Activated CD4-positive, alpha-beta T cell treated with anti-CD3 and anti-CD28 coated beads for 36 hours (primary cell): ENCODE measurements around the gene SGIP1. TPM values are rescaled to one million over a fixed set of nuclear protein-coding genes. Genes with fewer than 3 reads are reported as not detected.
"Not testable (repeated sequence)": the region's sequence is repeated elsewhere in the genome, so short reads cannot be mapped to it uniquely, and the experiment has no call there.

Experiments
- ATAC-seq: fragments of 200-7000 bp; cut with Tn5 transposase; one replicate; pipeline ENCODE4 v1.10.0; 2021; ENCODE audit warnings: mild to moderate bottlenecking, moderate library complexity
- CTCF ChIA-PET: fragments of 350-600 bp; sonication (Branson Sonifier 250); formaldehyde crosslinking; loops from one replicate; lab custom pipeline; 2021; ENCODE audit warnings: antibody characterized with exemption; lab: Charles Lee
- POLR2A ChIA-PET: fragments of 350-600 bp; sonication (Branson Sonifier 250); formaldehyde crosslinking; loops from one replicate; lab custom pipeline; 2021; ENCODE audit warnings: antibody characterized with exemption, inconsistent platforms; lab: Charles Lee
- DNase-seq: peaks from one replicate; pipeline ENCODE4 v3.0.0-alpha.2; 2020
- H3K27ac Mint-ChIP-seq: one replicate; pipeline ENCODE4 v1.8.0; 2021; ENCODE audit warnings: mixed read lengths
- H3K27me3 Mint-ChIP-seq: one replicate; pipeline ENCODE4 v1.8.0; 2021; ENCODE audit warnings: mixed read lengths
- H3K36me3 Mint-ChIP-seq: one replicate; pipeline ENCODE4 v1.8.0; 2021; ENCODE audit warnings: low read depth, mixed read lengths
- H3K4me1 Mint-ChIP-seq: one replicate; pipeline ENCODE4 v1.8.0; 2021; ENCODE audit warnings: mixed read lengths
- H3K4me3 Mint-ChIP-seq: one replicate; pipeline ENCODE4 v1.8.0; 2021; ENCODE audit warnings: mild to moderate bottlenecking, moderate library complexity, mixed read lengths
- H3K9me3 Mint-ChIP-seq: one replicate; pipeline ENCODE4 v1.8.0; 2021; ENCODE audit warnings: low read depth, mixed read lengths
- intact Hi-C, 2 experiments: fragments of 100-400 bp; cut with DNase I in 1 of 2; cut with micrococcal nuclease in 1 of 2; formaldehyde crosslinking; loops; one replicate each; pipeline versions ENCODE4 v1.14.2 to v1.15.1; 2022 to 2024; cut with DNase I, micrococcal nuclease
- total RNA-seq, 2 experiments: library from RNA; stranded (reverse); gene quantifications; one replicate each; pipeline ENCODE4 v1.2.3, GENCODE V29; 2021

The SGIP1 gene
- total RNA-seq, 2 experiments from 2014 or later: 0.02 to 0.05 TPM

- Mint-ChIP-seq H3K4me1 (peaks cover 34% of the 10 kb centered on the region), H3K27ac (peak overlapping the region; percentile 72), H3K9me3 (no peaks in the 10 kb centered on the region), H3K36me3 (no peaks in the 10 kb centered on the region), H3K4me3 (peak overlapping the region; percentile 29), H3K27me3 (no peaks in the 10 kb centered on the region)
- POLR2A ChIA-PET: no interaction called here
- peak; percentile 67 for ATAC-seq
- CTCF ChIA-PET: interaction anchor here (1.7 kb wide), 1 partner anchor 8 kb away, joined by 3 read pairs; no protein-coding TSS in a partner anchor
- DNase-seq: no peak
- intact Hi-C loops: loop anchor here (1.0 to 10.0 kb wide), 4 partner anchors 16 to 734 kb away; partner anchors contain the start of genes DNAI4 (in 1 of the 2) and MIER1 (in 1 of the 2)
Observed at GRCh38 chr1:66770694-66771093, 236.7 kb downstream of the SGIP1 start.

DNA sequence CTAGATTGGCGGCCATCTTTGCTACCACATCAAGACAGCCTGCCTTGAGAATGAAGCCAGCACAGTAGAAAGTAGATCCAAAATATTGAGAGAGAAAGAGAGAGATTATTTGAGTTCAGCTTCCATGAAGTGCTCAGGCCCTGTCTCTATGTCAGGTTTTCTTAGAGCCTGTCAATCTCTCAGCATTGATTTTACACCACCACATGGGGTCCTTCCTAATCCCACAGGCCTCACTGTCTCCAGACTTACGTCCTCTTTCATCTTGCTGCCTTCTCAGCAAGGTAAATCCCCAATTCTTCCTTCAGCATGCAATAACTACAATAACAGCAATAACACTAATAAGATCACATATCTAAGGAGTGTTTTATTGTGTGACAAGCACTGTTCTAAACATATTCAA lies 239.3 kb downstream of the SGIP1 start:
- H3K4me1 Mint-ChIP-seq: peaks cover 29% of the 10 kb centered on the region
- no peak overlapping the region for H3K4me3 Mint-ChIP-seq
- H3K9me3 Mint-ChIP-seq: no peaks in the 10 kb centered on the region
- POLR2A ChIA-PET: no interaction called here
- DNase-seq (no peak), ATAC-seq (no peak)
- no peaks in the 10 kb centered on the region for H3K27me3 Mint-ChIP-seq
- H3K36me3 Mint-ChIP-seq: no peaks in the 10 kb centered on the region
- CTCF ChIA-PET: interaction anchor here (1.8 kb wide), 1 partner anchor 376 kb away, joined by 7 read pairs; no protein-coding TSS in a partner anchor
- no peak overlapping the region for H3K27ac Mint-ChIP-seq
- intact Hi-C loops: loop anchor here in 1 of 2 experiments (10.0 kb wide), 1 partner anchor 732 kb away; no protein-coding TSS in a partner anchor

DNA sequence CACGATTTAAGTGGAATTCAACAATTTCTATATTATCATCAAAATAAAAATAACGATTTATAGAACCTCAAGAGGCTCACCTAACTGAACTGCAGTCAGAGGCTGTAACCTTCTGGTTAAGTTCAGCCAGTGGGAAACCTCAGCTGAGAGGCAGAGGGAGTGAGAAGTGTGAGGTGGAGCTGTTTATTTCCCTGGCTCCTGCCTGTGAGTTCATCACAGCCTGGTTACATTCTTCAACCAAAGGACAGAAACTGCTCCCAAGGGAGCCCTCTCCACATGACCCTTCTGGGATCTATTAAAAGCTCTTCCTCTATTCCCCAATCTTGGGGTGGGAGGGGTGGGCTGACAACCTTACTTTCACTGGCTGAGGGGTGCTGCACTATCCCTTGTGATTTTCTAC lies 240.5 kb downstream of the SGIP1 start:
- Mint-ChIP-seq H3K27ac (no peak overlapping the region), H3K4me1 (peaks cover 20% of the 10 kb centered on the region), H3K9me3 (no peaks in the 10 kb centered on the region), H3K4me3 (no peak overlapping the region), H3K36me3 (no peaks in the 10 kb centered on the region), H3K27me3 (peaks cover 2% of the 10 kb centered on the region)
- ChIA-PET POLR2A (no interaction called here), CTCF (interaction anchor here (0.7 to 1.8 kb wide), 2 partner anchors 52 to 374 kb away, joined by 3 to 7 read pairs; no protein-coding TSS in a partner anchor)
- ATAC-seq: no peak
- DNase-seq: no peak
- intact Hi-C loops: loop anchor here in 1 of 2 experiments (10.0 kb wide), 1 partner anchor 730 kb away; no protein-coding TSS in a partner anchor

DNA sequence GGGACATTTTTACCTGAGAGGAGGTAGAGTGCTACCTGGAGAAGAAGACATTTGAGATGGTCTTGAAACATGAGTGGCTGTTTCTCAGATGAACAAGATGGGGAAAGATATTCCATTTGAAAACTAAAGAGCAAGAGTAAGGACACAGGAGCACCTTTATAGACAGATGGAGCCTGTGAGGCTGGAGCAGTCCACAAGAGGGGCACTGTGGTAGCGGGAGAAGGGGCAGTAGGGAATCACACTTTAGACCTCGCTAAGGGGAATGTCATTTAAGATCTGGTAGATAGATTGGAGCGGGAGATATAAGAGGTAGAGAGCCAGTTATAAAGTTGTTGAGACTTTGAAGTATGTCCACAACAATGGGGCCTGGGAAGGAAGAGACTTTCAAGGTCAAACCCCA lies 241.7 kb downstream of the SGIP1 start:
- Mint-ChIP-seq H3K27ac (no peak overlapping the region), H3K4me1 (peaks cover 10% of the 10 kb centered on the region), H3K27me3 (peaks cover 3% of the 10 kb centered on the region), H3K9me3 (no peaks in the 10 kb centered on the region), H3K36me3 (no peaks in the 10 kb centered on the region), H3K4me3 (no peak overlapping the region)
- ATAC-seq (no peak), DNase-seq (no peak)
- POLR2A ChIA-PET: no interaction called here
- CTCF ChIA-PET: interaction anchor here (1.3 kb wide), 1 partner anchor 10 kb away, joined by 4 read pairs; no protein-coding TSS in a partner anchor
- intact Hi-C loops: loop anchor here in 1 of 2 experiments (10.0 kb wide), 1 partner anchor 729 kb away; no protein-coding TSS in a partner anchor

DNA sequence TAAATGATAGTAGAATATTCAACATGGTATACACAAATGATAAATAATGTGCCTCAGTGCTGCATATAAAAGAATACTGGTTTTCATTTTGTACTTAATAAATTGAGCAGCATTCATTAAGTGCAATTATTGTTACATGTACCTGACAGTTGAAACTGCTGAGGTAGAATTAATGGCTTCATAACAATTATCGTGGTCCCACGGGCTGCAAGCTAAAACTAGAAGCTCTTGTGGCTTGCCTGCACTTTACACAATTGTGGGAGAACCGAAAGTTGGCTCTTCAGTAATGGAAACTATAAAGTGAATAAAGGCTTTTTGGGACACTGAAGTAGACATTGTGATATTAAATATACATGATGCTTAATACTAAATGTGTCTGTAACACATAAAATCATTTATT lies 243.9 kb downstream of the SGIP1 start:
- CTCF ChIA-PET: interaction anchor here (0.8 to 1.4 kb wide), 4 partner anchors 8 to 371 kb away, joined by 3 to 6 read pairs (median 3); no protein-coding TSS in a partner anchor

DNA sequence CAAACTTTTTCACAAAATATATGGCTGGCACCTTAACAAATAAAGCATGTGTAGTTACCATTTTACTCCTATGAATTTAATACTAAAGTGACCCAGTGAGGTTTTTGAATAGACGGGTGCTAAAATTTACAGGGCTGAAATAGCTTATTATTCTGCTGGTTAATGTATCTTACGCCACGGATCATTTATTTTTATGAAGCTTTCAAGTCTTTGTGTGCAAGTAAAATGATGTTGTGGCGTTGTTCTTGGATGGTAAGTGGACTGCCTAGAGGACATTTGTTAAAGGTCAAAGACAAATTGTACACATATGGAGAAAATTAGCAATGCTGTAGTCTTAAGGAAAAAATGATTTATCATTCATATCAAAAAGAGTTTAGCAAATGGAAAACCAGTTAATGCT lies 244.3 kb downstream of the SGIP1 start:
- no peak for ATAC-seq
- Mint-ChIP-seq H3K27ac (no peak overlapping the region), H3K27me3 (peaks cover 3% of the 10 kb centered on the region), H3K4me3 (no peak overlapping the region), H3K36me3 (no peaks in the 10 kb centered on the region), H3K9me3 (no peaks in the 10 kb centered on the region), H3K4me1 (peaks cover 3% of the 10 kb centered on the region)
- intact Hi-C loops: loop anchor here in 1 of 2 experiments (10.0 kb wide), 1 partner anchor 727 kb away; no protein-coding TSS in a partner anchor
- ChIA-PET POLR2A (no interaction called here), CTCF (interaction anchor here (0.8 to 1.4 kb wide), 3 partner anchors 8 to 52 kb away, joined by 3 to 6 read pairs (median 3); no protein-coding TSS in a partner anchor)
- no peak for DNase-seq

More for the DNA sequence above, 243.9 kb downstream of the SGIP1 start:
- Mint-ChIP-seq H3K4me3 (no peak overlapping the region), H3K27me3 (peaks cover 3% of the 10 kb centered on the region), H3K27ac (no peak overlapping the region), H3K9me3 (no peaks in the 10 kb centered on the region), H3K4me1 (peaks cover 3% of the 10 kb centered on the region), H3K36me3 (no peaks in the 10 kb centered on the region)
- POLR2A ChIA-PET: no interaction called here
- intact Hi-C loops: loop anchor here in 1 of 2 experiments (10.0 kb wide), 1 partner anchor 727 kb away; no protein-coding TSS in a partner anchor
- DNase-seq (no peak), ATAC-seq (no peak)

GRCh38 chr1:66778969-66779368 lies 245.0 kb downstream of the SGIP1 start:
- POLR2A ChIA-PET: no interaction called here
- Mint-ChIP-seq H3K27ac (no peak overlapping the region), H3K4me3 (no peak overlapping the region), H3K4me1 (peaks cover 3% of the 10 kb centered on the region), H3K9me3 (no peaks in the 10 kb centered on the region), H3K27me3 (peaks cover 3% of the 10 kb centered on the region), H3K36me3 (no peaks in the 10 kb centered on the region)
- CTCF ChIA-PET: interaction anchor here (1.4 to 1.7 kb wide), 2 partner anchors 9 to 14 kb away, joined by 3 to 4 read pairs; no protein-coding TSS in a partner anchor
- no peak for ATAC-seq
- DNase-seq: no peak
- intact Hi-C loops: loop anchor here in 1 of 2 experiments (10.0 kb wide), 1 partner anchor 726 kb away; no protein-coding TSS in a partner anchor

- Mint-ChIP-seq H3K27me3 (peaks cover 3% of the 10 kb centered on the region), H3K9me3 (peaks cover 2% of the 10 kb centered on the region), H3K36me3 (no peaks in the 10 kb centered on the region), H3K27ac (no peak overlapping the region), H3K4me1 (peaks cover 3% of the 10 kb centered on the region), H3K4me3 (no peak overlapping the region)
- ATAC-seq (no peak), DNase-seq (no peak)
- ChIA-PET POLR2A (no interaction called here), CTCF (interaction anchor here (0.5 to 1.7 kb wide), 2 partner anchors 14 to 828 kb away, joined by 3 to 4 read pairs; no protein-coding TSS in a partner anchor)
- intact Hi-C loops: loop anchor here in 1 of 2 experiments (10.0 kb wide), 1 partner anchor 725 kb away; no protein-coding TSS in a partner anchor
Observed at GRCh38 chr1:66779475-66780078, 245.6 kb downstream of the SGIP1 start.

GRCh38 chr1:66785800-66786199 lies 251.8 kb downstream of the SGIP1 start:
- peaks cover 23% of the 10 kb centered on the region for H3K4me1 Mint-ChIP-seq
- ATAC-seq, H3K27ac Mint-ChIP-seq, DNase-seq, H3K27me3 Mint-ChIP-seq, H3K9me3 Mint-ChIP-seq, POLR2A ChIA-PET, H3K36me3 Mint-ChIP-seq, H3K4me3 Mint-ChIP-seq, CTCF ChIA-PET: not testable (repeated sequence)
- intact Hi-C loops: loop anchor here (2.0 to 5.0 kb wide), 3 partner anchors 15 to 377 kb away; no protein-coding TSS in a partner anchor

- CTCF ChIA-PET: interaction anchor here (0.6 to 1.7 kb wide), 5 partner anchors 22 to 828 kb away, joined by 3 to 5 read pairs (median 3); no protein-coding TSS in a partner anchor
- POLR2A ChIA-PET: no interaction called here
- H3K4me3 Mint-ChIP-seq: no peak overlapping the region
- H3K27me3 Mint-ChIP-seq: no peaks in the 10 kb centered on the region
- peak overlapping the region; percentile 49 for H3K27ac Mint-ChIP-seq
- intact Hi-C loops: loop anchor here (1.0 to 5.0 kb wide), 4 partner anchors 17 to 375 kb away; no protein-coding TSS in a partner anchor
- no peaks in the 10 kb centered on the region for H3K36me3 Mint-ChIP-seq
- peaks cover 2% of the 10 kb centered on the region for H3K9me3 Mint-ChIP-seq
- peaks cover 25% of the 10 kb centered on the region for H3K4me1 Mint-ChIP-seq
- ATAC-seq: no peak
- no peak for DNase-seq
Observed at GRCh38 chr1:66787641-66788040, 253.7 kb downstream of the SGIP1 start.
